ENCODE data around the gene BCAT1. TPM values are rescaled to one million over a fixed set of nuclear protein-coding genes. Genes with fewer than 3 reads are reported as not detected.

The BCAT1 gene
- total RNA-seq, 1 experiment from 2014 or later, result 107 TPM

- Histone ChIP-seq H3K27ac (peak overlapping the region; percentile 69), H3K27me3 (replicated peaks) (no peaks in the 10 kb centered on the region), H3K9me3 (replicated peaks) (no peaks in the 10 kb centered on the region), H3K4me3 (no peak overlapping the region), H3K4me1 (replicated peaks) (peaks cover 32% of the 10 kb centered on the region), H3K36me3 (peaks cover 27% of the 10 kb centered on the region)
- DNase-seq (ENCODE audit: low read depth in 1 of 2, low spot score in 2 of 2), result no peak
Measured at GRCh38 chr12:24840046-24840800, 108.7 kb downstream of the BCAT1 start.

GRCh38 chr12:24839268-24839791, 109.6 kb downstream of the BCAT1 start:
- peak overlapping the region; percentile 69 for H3K27ac ChIP-seq
- peaks cover 32% of the 10 kb centered on the region for H3K4me1 ChIP-seq (replicated peaks)
- no peaks in the 10 kb centered on the region for H3K9me3 ChIP-seq (replicated peaks)
- H3K36me3 ChIP-seq, result peaks cover 31% of the 10 kb centered on the region
- H3K27me3 ChIP-seq (replicated peaks), result no peaks in the 10 kb centered on the region
- DNase-seq (ENCODE audit: low read depth in 1 of 2, low spot score in 2 of 2), result peak; percentile 76 to 78
- H3K4me3 ChIP-seq, result no peak overlapping the region

- H3K4me1 ChIP-seq (replicated peaks), result peaks cover 32% of the 10 kb centered on the region
- H3K27ac ChIP-seq, result peak overlapping the region; percentile 69
- peaks cover 29% of the 10 kb centered on the region for H3K36me3 ChIP-seq
Measured at GRCh38 chr12:24838531-24838950, 110.4 kb downstream of the BCAT1 start.

GRCh38 chr12:24835377-24835776, 113.5 kb downstream of the BCAT1 start:
- Histone ChIP-seq H3K9me3 (replicated peaks) (no peaks in the 10 kb centered on the region), H3K4me3 (no peak overlapping the region), H3K27ac (no peak overlapping the region), H3K4me1 (replicated peaks) (peaks cover 29% of the 10 kb centered on the region), H3K36me3 (peaks cover 33% of the 10 kb centered on the region), H3K27me3 (replicated peaks) (no peaks in the 10 kb centered on the region)
- no peak for DNase-seq (ENCODE audit: low read depth in 1 of 2, low spot score in 2 of 2)

More at GRCh38 chr12:24838531-24838950, 110.4 kb downstream of the BCAT1 start:
- Histone ChIP-seq H3K9me3 (replicated peaks) (no peaks in the 10 kb centered on the region), H3K4me3 (no peak overlapping the region), H3K27me3 (replicated peaks) (no peaks in the 10 kb centered on the region)
- DNase-seq (ENCODE audit: low read depth in 1 of 2, low spot score in 2 of 2), result peak in 1 of 2 experiments; percentile 28

GRCh38 chr12:24833513-24833912, 115.4 kb downstream of the BCAT1 start:
- H3K27me3 ChIP-seq (replicated peaks), result no peaks in the 10 kb centered on the region
- peaks cover 33% of the 10 kb centered on the region for H3K36me3 ChIP-seq
- peaks cover 10% of the 10 kb centered on the region for H3K4me1 ChIP-seq (replicated peaks)
- DNase-seq (ENCODE audit: low read depth in 1 of 2, low spot score in 2 of 2), result no peak
- H3K9me3 ChIP-seq (replicated peaks), result no peaks in the 10 kb centered on the region
- no peak overlapping the region for H3K4me3 ChIP-seq
- H3K27ac ChIP-seq, result no peak overlapping the region

- DNase-seq (ENCODE audit: low read depth in 1 of 2, low spot score in 2 of 2), result no peak
- Histone ChIP-seq H3K27ac (no peak overlapping the region), H3K4me1 (replicated peaks) (peaks cover 23% of the 10 kb centered on the region), H3K4me3 (no peak overlapping the region), H3K27me3 (replicated peaks) (no peaks in the 10 kb centered on the region), H3K9me3 (replicated peaks) (no peaks in the 10 kb centered on the region), H3K36me3 (peaks cover 29% of the 10 kb centered on the region)
Measured at GRCh38 chr12:24823808-24824515, 124.9 kb downstream of the BCAT1 start.

GRCh38 chr12:24822121-24822899, 126.6 kb downstream of the BCAT1 start:
- DNase-seq (ENCODE audit: low read depth in 1 of 2, low spot score in 2 of 2), result no peak
- Histone ChIP-seq H3K27me3 (replicated peaks) (no peaks in the 10 kb centered on the region), H3K27ac (peak overlapping the region; percentile 48), H3K4me1 (replicated peaks) (peaks cover 23% of the 10 kb centered on the region), H3K9me3 (replicated peaks) (no peaks in the 10 kb centered on the region), H3K36me3 (peaks cover 41% of the 10 kb centered on the region), H3K4me3 (no peak overlapping the region)

GRCh38 chr12:24821691-24822090, 127.2 kb downstream of the BCAT1 start:
- Histone ChIP-seq H3K27me3 (replicated peaks) (no peaks in the 10 kb centered on the region), H3K27ac (peak overlapping the region; percentile 48), H3K36me3 (peaks cover 48% of the 10 kb centered on the region), H3K4me1 (replicated peaks) (peaks cover 23% of the 10 kb centered on the region), H3K4me3 (no peak overlapping the region), H3K9me3 (replicated peaks) (no peaks in the 10 kb centered on the region)
- peak in 1 of 2 experiments; percentile 66 for DNase-seq (ENCODE audit: low read depth in 1 of 2, low spot score in 2 of 2)

- peak in 1 of 2 experiments; percentile 25 for DNase-seq (ENCODE audit: low read depth in 1 of 2, low spot score in 2 of 2)
- H3K4me3 ChIP-seq, result no peak overlapping the region
- peaks cover 23% of the 10 kb centered on the region for H3K4me1 ChIP-seq (replicated peaks)
- H3K9me3 ChIP-seq (replicated peaks), result no peaks in the 10 kb centered on the region
- no peaks in the 10 kb centered on the region for H3K27me3 ChIP-seq (replicated peaks)
- peak overlapping the region; percentile 48; the same call in 1 of the 2 replicates for H3K27ac ChIP-seq
- peaks cover 40% of the 10 kb centered on the region for H3K36me3 ChIP-seq
Measured at GRCh38 chr12:24820872-24821271, 128.0 kb downstream of the BCAT1 start.

GRCh38 chr12:24818351-24818750, 130.6 kb downstream of the BCAT1 start:
- DNase-seq (ENCODE audit: low read depth in 1 of 2, low spot score in 2 of 2), result no peak
- H3K27ac ChIP-seq, result no peak overlapping the region
- no peaks in the 10 kb centered on the region for H3K9me3 ChIP-seq (replicated peaks)
- peaks cover 23% of the 10 kb centered on the region for H3K4me1 ChIP-seq (replicated peaks)
- H3K36me3 ChIP-seq, result peaks cover 47% of the 10 kb centered on the region
- H3K4me3 ChIP-seq, result no peak overlapping the region
- H3K27me3 ChIP-seq (replicated peaks), result no peaks in the 10 kb centered on the region

- no peak overlapping the region for H3K27ac ChIP-seq
- H3K27me3 ChIP-seq (replicated peaks), result no peaks in the 10 kb centered on the region
- H3K4me3 ChIP-seq, result no peak overlapping the region
- peaks cover 38% of the 10 kb centered on the region for H3K36me3 ChIP-seq
- no peaks in the 10 kb centered on the region for H3K4me1 ChIP-seq (replicated peaks)
- no peak for DNase-seq (ENCODE audit: low read depth in 1 of 2, low spot score in 2 of 2)
- H3K9me3 ChIP-seq (replicated peaks), result no peaks in the 10 kb centered on the region
Measured at GRCh38 chr12:24815114-24815423, 133.8 kb downstream of the BCAT1 start.

GRCh38 chr12:24814379-24815113, 134.4 kb downstream of the BCAT1 start:
- no peaks in the 10 kb centered on the region for H3K4me1 ChIP-seq (replicated peaks)
- no peak for DNase-seq (ENCODE audit: low read depth in 1 of 2, low spot score in 2 of 2)

GRCh38 chr12:24810378-24810777, 138.5 kb downstream of the BCAT1 start:
- no peaks in the 10 kb centered on the region for H3K9me3 ChIP-seq (replicated peaks)
- DNase-seq (ENCODE audit: low read depth in 1 of 2, low spot score in 2 of 2), result no peak
- H3K36me3 ChIP-seq, result peaks cover 12% of the 10 kb centered on the region; the same call in 1 of the 2 replicates
- H3K27ac ChIP-seq, result no peak overlapping the region
- H3K27me3 ChIP-seq (replicated peaks), result no peaks in the 10 kb centered on the region
- no peak overlapping the region for H3K4me3 ChIP-seq
- no peaks in the 10 kb centered on the region for H3K4me1 ChIP-seq (replicated peaks)

More at GRCh38 chr12:24814379-24815113, 134.4 kb downstream of the BCAT1 start:
- Histone ChIP-seq H3K36me3 (peaks cover 33% of the 10 kb centered on the region), H3K9me3 (replicated peaks) (no peaks in the 10 kb centered on the region), H3K4me3 (no peak overlapping the region), H3K27ac (no peak overlapping the region), H3K27me3 (replicated peaks) (no peaks in the 10 kb centered on the region)
